Keratinocyte (primary cell): ENCODE measurements around the gene HTRA3. TPM values are rescaled to one million over a fixed set of nuclear protein-coding genes. Genes with fewer than 3 reads are reported as not detected.
"Not testable (repeated sequence)": the region's sequence is repeated elsewhere in the genome, so short reads cannot be mapped to it uniquely, and the experiment has no call there.

Source experiments
- DNase-seq: peaks from one replicate; pipeline ENCODE4 v3.0.0-alpha.2; 2011; ENCODE audit warnings: low read depth, missing footprints, low spot score
- FAIRE-seq: peaks from 2 replicates; lab custom pipeline; 2011; peaks lifted over from hg19 to GRCh38; lab: Jason Lieb, UNC
- H2AFZ ChIP-seq: 2 replicates; pipeline ENCODE4 v1.6.0; 2012; ENCODE audit warnings: low read length, control low read depth, inconsistent platforms; ENCODE audit not compliant: control insufficient read depth
- H3K27ac ChIP-seq: 2 replicates; pipeline ENCODE4 v1.5.1; 2011; ENCODE audit warnings: low read length; ENCODE audit not compliant: control insufficient read depth, insufficient read depth
- H3K27me3 ChIP-seq: 3 replicates; pipeline ENCODE4 v1.6.0; 2011; ENCODE audit warnings: low read length; ENCODE audit not compliant: control insufficient read depth, insufficient read depth; ENCODE audit errors: extremely low read depth
- H3K36me3 ChIP-seq, 2 experiments: 2 replicates in 1 of 2; 3 replicates in 1 of 2; pipeline ENCODE4 v1.5.1; 2011; ENCODE audit warnings: low read length in 2 of 2, mild to moderate bottlenecking in 1 of 2; ENCODE audit not compliant: control insufficient read depth in 2 of 2, insufficient read depth in 2 of 2; ENCODE audit errors: extremely low read depth in 1 of 2
- H3K4me1 ChIP-seq: 3 replicates; pipeline ENCODE4 v1.5.1; 2011; ENCODE audit warnings: low read length; ENCODE audit not compliant: control insufficient read depth, insufficient read depth; ENCODE audit errors: extremely low read depth
- H3K4me2 ChIP-seq: 3 replicates; pipeline ENCODE4 v1.6.0; 2011; ENCODE audit warnings: low read depth, low read length; ENCODE audit not compliant: control insufficient read depth, insufficient read depth; ENCODE audit errors: extremely low read depth
- H3K4me3 ChIP-seq, 3 experiments: fragments of 200-600 bp in 1 of 3; sonication (generic) in 1 of 3; 2 replicates in 2 of 3; 3 replicates in 1 of 3; pipeline ENCODE4 v1.5.1; 2011 to 2016; ENCODE audit warnings: low read length in 3 of 3, mild to moderate bottlenecking in 3 of 3, control low read depth in 2 of 3, inconsistent platforms in 1 of 3, low read depth in 1 of 3, mixed read lengths in 1 of 3, mixed run types in 1 of 3, moderate library complexity in 1 of 3; ENCODE audit not compliant: control insufficient read depth in 2 of 3, insufficient read depth in 2 of 3; ENCODE audit errors: extremely low read depth in 1 of 3
- H3K79me2 ChIP-seq: 2 replicates; pipeline ENCODE4 v1.6.0; 2012; ENCODE audit warnings: low read length; ENCODE audit not compliant: control insufficient read depth, insufficient read depth
- H3K9ac ChIP-seq: 3 replicates; pipeline ENCODE4 v1.6.0; 2011; ENCODE audit warnings: low read length; ENCODE audit not compliant: control insufficient read depth, insufficient read depth; ENCODE audit errors: extremely low read depth
- H3K9me1 ChIP-seq: 3 replicates; pipeline ENCODE4 v1.6.0; 2011; ENCODE audit warnings: low read length; ENCODE audit not compliant: control insufficient read depth, insufficient read depth; ENCODE audit errors: extremely low read depth
- H3K9me3 ChIP-seq: 2 replicates; pipeline ENCODE4 v1.5.1; 2012; ENCODE audit warnings: low read depth, low read length; ENCODE audit not compliant: control insufficient read depth
- H4K20me1 ChIP-seq: 3 replicates; pipeline ENCODE4 v1.6.0; 2011; ENCODE audit warnings: low read length; ENCODE audit not compliant: control insufficient read depth, insufficient read depth; ENCODE audit errors: extremely low read depth
- CTCF ChIP-seq, 3 experiments: IDR thresholded peaks in 1 of 3; conservative IDR thresholded peaks in 1 of 3; optimal IDR thresholded peaks in 1 of 3; 2 replicates in 2 of 3; 3 replicates in 1 of 3; pipeline versions ENCODE3 to v1.5.1; 2011; ENCODE audit warnings: low read length in 3 of 3, mild to moderate bottlenecking in 3 of 3, moderate library complexity in 2 of 3, control low read depth in 1 of 3, inconsistent platforms in 1 of 3; ENCODE audit not compliant: insufficient read depth in 2 of 3; ENCODE audit errors: extremely low read depth in 1 of 3
- EZH2 ChIP-seq: IDR thresholded peaks from one replicate; pipeline ENCODE4 v1.6.1; 2012; ENCODE audit warnings: inconsistent platforms, mild to moderate bottlenecking, low read length, moderate library complexity
- dilution Hi-C: fragments of 300-500 bp; cut with MboI; formaldehyde crosslinking; loops from one replicate; pipeline ENCODE4 v1.7.0; 2020; ENCODE audit warnings: low sequenced_read_pairs; ENCODE audit not compliant: extremely low pct_ligation_motif_present
- polyA plus RNA-seq, 5 experiments: library from polyadenylated mRNA; depleted of rRNA in 3 of 5; stranded (reverse) in 3 of 5; stranded (forward) in 1 of 5; unstranded in 1 of 5; fragments of >200 nt; gene quantifications; 1 replicate in 1 of 5; 2 replicates in 3 of 5; 3 replicates in 1 of 5; pipeline versions ENCODE4 v1.2.1 to v1.2.3, GENCODE V29; 2011 to 2012; ENCODE audit warnings: missing spikeins in 2 of 5, low read depth in 1 of 5, low replicate concordance in 1 of 5

HTRA3 gene
- polyA plus RNA-seq, 1 donor (not counting 4 experiments of a cell fraction or from before 2014, with no cell fraction given) = not detected

- dilution Hi-C loops = no loop called here
- TF ChIP-seq EZH2 (no peak), CTCF (optimal IDR thresholded peaks at IDR 0.05 in 1 of 3, IDR thresholded peaks at IDR 0.05 in 1 of 3, conservative IDR thresholded peaks at IDR 0.05 in 1 of 3; ENCODE audit: extremely low read depth in 1 of 3, insufficient read depth in 2 of 3, low read length in 3 of 3) (no peak)
These were observed 71.3 kb downstream of the HTRA3 start for GRCh38 chr4:8340781-8341241.

GRCh38 chr4:8341281-8341680, 71.7 kb downstream of the HTRA3 start:
- H3K4me2 ChIP-seq, H3K79me2 ChIP-seq, H3K9me1 ChIP-seq, DNase-seq, FAIRE-seq, H3K27me3 ChIP-seq, dilution Hi-C loops, H3K27ac ChIP-seq, H3K9ac ChIP-seq, H3K36me3 ChIP-seq, H4K20me1 ChIP-seq, H3K9me3 ChIP-seq, H2AFZ ChIP-seq, H3K4me3 ChIP-seq: not testable (repeated sequence)
- H3K4me1 ChIP-seq = peaks cover 11% of the 10 kb centered on the region

More at GRCh38 chr4:8340781-8341241, 71.3 kb downstream of the HTRA3 start:
- H2AFZ ChIP-seq = no peak overlapping the region
- no peak overlapping the region for H3K4me2 ChIP-seq
- no peak overlapping the region for H3K4me3 ChIP-seq
- DNase-seq (no peak), FAIRE-seq (no peak)
- no peaks in the 10 kb centered on the region for H3K79me2 ChIP-seq
- no peaks in the 10 kb centered on the region for H3K27me3 ChIP-seq
- H3K9me3 ChIP-seq = no peaks in the 10 kb centered on the region
- H3K9me1 ChIP-seq = no peaks in the 10 kb centered on the region
- no peaks in the 10 kb centered on the region for H3K36me3 ChIP-seq
- H4K20me1 ChIP-seq = no peaks in the 10 kb centered on the region
- no peak overlapping the region for H3K9ac ChIP-seq
- H3K4me1 ChIP-seq = peaks cover 15% of the 10 kb centered on the region
- no peak overlapping the region for H3K27ac ChIP-seq

- DNase-seq (no peak), FAIRE-seq (no peak)
- dilution Hi-C loops = no loop called here
- Histone ChIP-seq H3K27ac (no peak overlapping the region), H3K4me1 (peaks cover 6% of the 10 kb centered on the region), H3K36me3 (no peaks in the 10 kb centered on the region), H3K27me3 (no peaks in the 10 kb centered on the region), H3K4me2 (no peak overlapping the region), H3K9me3 (no peaks in the 10 kb centered on the region), H2AFZ (no peak overlapping the region), H3K79me2 (no peaks in the 10 kb centered on the region), H3K9ac (no peak overlapping the region), H3K4me3 (no peak overlapping the region), H4K20me1 (no peaks in the 10 kb centered on the region), H3K9me1 (no peaks in the 10 kb centered on the region)
- no peak for TF ChIP-seq CTCF (optimal IDR thresholded peaks at IDR 0.05 in 1 of 3, IDR thresholded peaks at IDR 0.05 in 1 of 3, conservative IDR thresholded peaks at IDR 0.05 in 1 of 3; ENCODE audit: extremely low read depth in 1 of 3, insufficient read depth in 2 of 3, low read length in 3 of 3)
- TF ChIP-seq EZH2 = no peak
These were observed 72.1 kb downstream of the HTRA3 start for GRCh38 chr4:8341691-8342090.
